ENCODE results near the gene PIK3C2B.

- TF ChIP-seq POLR2AphosphoS5 (IDR thresholded peaks at IDR 0.05) = no peak
- no peak for TF ChIP-seq CTCF (IDR thresholded peaks at IDR 0.05)
Observed at GRCh38 chr1:204532832-204533231, 38.2 kb upstream of the PIK3C2B start.
